Activated CD8-positive, alpha-beta T cell treated with anti-CD3 and anti-CD28 coated beads, Interleukin-2, amount 10 ng/mL, durations not matched to agents 7 days and 5 days (primary cell): ENCODE results near the gene C3orf52. TPM values are rescaled to one million over a fixed set of nuclear protein-coding genes. Genes with fewer than 3 reads are reported as not detected.

Experiments
- ATAC-seq: fragments of 150-1000 bp; cut with Tn5 transposase; one replicate; pipeline ENCODE4 v1.10.0; 2021; ENCODE audit warnings: moderate library complexity
- CTCF ChIA-PET: fragments of 350-600 bp; sonication (Branson Sonifier 250); formaldehyde crosslinking; loops from one replicate; lab custom pipeline; 2021; ENCODE audit warnings: antibody characterized with exemption; lab: Charles Lee
- POLR2A ChIA-PET: fragments of 350-600 bp; sonication (Branson Sonifier 250); formaldehyde crosslinking; loops from one replicate; lab custom pipeline; 2021; ENCODE audit warnings: antibody characterized with exemption; lab: Charles Lee
- DNase-seq: peaks from one replicate; pipeline ENCODE4 v3.0.0-alpha.2; 2020
- H3K27ac Mint-ChIP-seq: one replicate; pipeline ENCODE4 v1.8.0; 2021; ENCODE audit warnings: mild to moderate bottlenecking, mixed read lengths
- H3K27me3 Mint-ChIP-seq: one replicate; pipeline ENCODE4 v1.8.0; 2021; ENCODE audit warnings: low read depth, mixed read lengths
- H3K36me3 Mint-ChIP-seq: one replicate; pipeline ENCODE4 v1.8.0; 2021; ENCODE audit warnings: low read depth, mixed read lengths
- H3K4me1 Mint-ChIP-seq: one replicate; pipeline ENCODE4 v1.8.0; 2021; ENCODE audit warnings: low read depth, mixed read lengths
- H3K4me3 Mint-ChIP-seq: one replicate; pipeline ENCODE4 v1.8.0; 2021; ENCODE audit warnings: mild to moderate bottlenecking, mixed read lengths
- H3K9me3 Mint-ChIP-seq: one replicate; pipeline ENCODE4 v1.8.0; 2022; ENCODE audit warnings: mixed read lengths; ENCODE audit not compliant: insufficient read depth
- total RNA-seq, 2 experiments: library from RNA; stranded (reverse); gene quantifications; one replicate each; pipeline ENCODE4 v1.2.3, GENCODE V29; 2021

The C3orf52 gene
- total RNA-seq, 2 experiments from 2014 or later: 2.3 to 2.5 TPM

DNA sequence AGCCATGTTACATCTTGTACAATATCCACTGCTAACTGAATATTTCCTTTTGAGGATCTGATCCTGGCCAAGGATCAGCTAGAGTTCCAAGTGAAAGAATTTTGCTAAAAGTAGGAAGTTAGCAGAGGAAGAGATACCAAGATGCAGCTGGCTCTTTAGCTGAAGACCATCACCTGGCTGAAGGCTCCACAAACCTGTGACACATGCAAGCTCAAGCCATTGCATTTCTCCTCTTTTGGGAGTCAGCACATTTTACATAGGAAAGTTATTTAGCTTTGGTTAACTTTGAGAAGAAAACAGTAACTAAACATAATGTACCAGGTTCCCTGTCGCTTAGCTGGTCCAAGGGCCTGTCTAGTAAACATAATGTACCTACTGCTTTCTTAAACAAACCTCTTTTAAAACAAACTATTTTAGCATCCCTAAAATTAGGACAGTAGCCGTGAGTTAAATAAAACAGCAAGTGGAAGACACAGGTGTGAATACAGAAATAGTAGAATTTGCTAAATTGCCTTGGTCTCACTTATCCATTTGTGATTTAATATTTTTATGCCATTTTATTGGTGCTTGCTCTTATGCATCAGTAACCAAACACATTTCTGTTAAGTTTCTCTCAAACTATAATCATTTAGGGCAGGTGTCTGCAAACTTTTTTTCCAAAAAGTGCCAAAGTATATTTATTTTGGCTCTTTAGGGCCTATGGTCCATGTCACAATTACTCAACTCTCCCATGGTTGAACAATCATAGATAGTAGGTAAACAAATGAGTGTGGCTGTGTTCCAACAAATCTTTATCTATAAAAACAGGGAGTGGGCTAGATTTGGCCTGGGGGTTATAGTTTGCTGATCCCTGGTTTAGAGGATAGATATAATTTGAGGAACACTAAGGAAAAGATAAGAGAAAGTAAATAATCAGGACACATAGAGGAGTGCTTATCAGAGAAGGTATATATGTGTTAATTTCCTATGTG lies 35.7 kb downstream of the C3orf52 start:
- ChIA-PET POLR2A (interaction anchor here (0.5 kb wide), 1 partner anchor 211 kb away, joined by 3 read pairs; the partner anchor contains the start of gene CD200), CTCF (interaction anchor here (1.0 to 2.1 kb wide), 2 partner anchors 11 to 15 kb away, joined by 5 to 18 read pairs; no protein-coding TSS in a partner anchor)
- H3K27me3 Mint-ChIP-seq: no peaks in the 10 kb centered on the region
- H3K9me3 Mint-ChIP-seq: no peaks in the 10 kb centered on the region
- peaks cover 46% of the 10 kb centered on the region for H3K36me3 Mint-ChIP-seq
- no peak overlapping the region for H3K27ac Mint-ChIP-seq
- no peak overlapping the region for H3K4me3 Mint-ChIP-seq
- ATAC-seq (no peak), DNase-seq (no peak)
- H3K4me1 Mint-ChIP-seq: peaks cover 52% of the 10 kb centered on the region

DNA sequence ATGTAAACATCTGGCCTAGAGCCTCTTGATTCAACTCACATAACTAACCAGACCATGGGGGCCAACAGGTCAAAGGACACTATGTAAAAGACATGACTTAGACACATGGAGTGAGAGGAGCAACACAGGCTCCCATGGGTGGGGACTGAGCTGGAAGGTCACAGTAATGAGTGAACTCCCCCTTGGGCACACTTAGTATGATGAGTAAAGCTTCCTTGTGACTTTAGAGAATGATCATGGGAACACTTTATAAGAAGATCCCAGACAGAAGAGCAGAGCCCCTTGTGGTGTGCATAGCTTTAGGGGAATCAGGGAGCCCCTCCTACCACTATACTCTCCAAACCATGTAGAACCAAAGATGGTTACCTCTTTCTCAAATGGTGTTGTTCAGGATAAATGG lies 36.7 kb downstream of the C3orf52 start:
- H3K4me3 Mint-ChIP-seq: no peak overlapping the region
- peaks cover 44% of the 10 kb centered on the region for H3K36me3 Mint-ChIP-seq
- no peaks in the 10 kb centered on the region for H3K27me3 Mint-ChIP-seq
- ChIA-PET POLR2A (no interaction called here), CTCF (interaction anchor here (1.6 kb wide), 1 partner anchor 11 kb away, joined by 4 read pairs; no protein-coding TSS in a partner anchor)
- ATAC-seq (no peak), DNase-seq (no peak)
- H3K9me3 Mint-ChIP-seq: no peaks in the 10 kb centered on the region
- H3K4me1 Mint-ChIP-seq: peaks cover 60% of the 10 kb centered on the region
- no peak overlapping the region for H3K27ac Mint-ChIP-seq

DNA sequence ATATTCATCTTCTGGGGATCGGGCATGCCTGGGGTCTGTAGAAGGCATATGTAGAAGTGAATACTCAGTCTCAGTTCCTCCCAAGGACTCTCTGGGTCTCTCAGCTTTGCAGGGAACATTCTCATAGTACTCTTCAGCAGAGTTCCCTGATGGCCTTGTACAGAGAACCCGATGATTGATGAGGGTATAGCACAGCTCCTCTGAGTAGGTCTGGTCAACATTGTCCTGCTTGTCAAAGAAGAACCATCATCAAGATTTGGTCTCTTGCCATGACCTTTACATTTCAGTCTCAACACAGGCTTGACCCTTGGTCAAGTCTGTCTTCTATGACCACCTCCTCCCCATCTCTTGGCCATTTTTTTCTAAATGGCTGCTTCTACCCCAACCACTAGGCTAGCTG lies 37.4 kb downstream of the C3orf52 start:
- DNase-seq: no peak
- no peaks in the 10 kb centered on the region for H3K9me3 Mint-ChIP-seq
- ATAC-seq: no peak
- POLR2A ChIA-PET: no interaction called here
- H3K36me3 Mint-ChIP-seq: peaks cover 48% of the 10 kb centered on the region
- CTCF ChIA-PET: interaction anchor here (1.6 kb wide), 1 partner anchor 12 kb away, joined by 4 read pairs; no protein-coding TSS in a partner anchor
- H3K4me3 Mint-ChIP-seq: no peak overlapping the region
- H3K4me1 Mint-ChIP-seq: peaks cover 60% of the 10 kb centered on the region
- H3K27me3 Mint-ChIP-seq: no peaks in the 10 kb centered on the region
- H3K27ac Mint-ChIP-seq: no peak overlapping the region

DNA sequence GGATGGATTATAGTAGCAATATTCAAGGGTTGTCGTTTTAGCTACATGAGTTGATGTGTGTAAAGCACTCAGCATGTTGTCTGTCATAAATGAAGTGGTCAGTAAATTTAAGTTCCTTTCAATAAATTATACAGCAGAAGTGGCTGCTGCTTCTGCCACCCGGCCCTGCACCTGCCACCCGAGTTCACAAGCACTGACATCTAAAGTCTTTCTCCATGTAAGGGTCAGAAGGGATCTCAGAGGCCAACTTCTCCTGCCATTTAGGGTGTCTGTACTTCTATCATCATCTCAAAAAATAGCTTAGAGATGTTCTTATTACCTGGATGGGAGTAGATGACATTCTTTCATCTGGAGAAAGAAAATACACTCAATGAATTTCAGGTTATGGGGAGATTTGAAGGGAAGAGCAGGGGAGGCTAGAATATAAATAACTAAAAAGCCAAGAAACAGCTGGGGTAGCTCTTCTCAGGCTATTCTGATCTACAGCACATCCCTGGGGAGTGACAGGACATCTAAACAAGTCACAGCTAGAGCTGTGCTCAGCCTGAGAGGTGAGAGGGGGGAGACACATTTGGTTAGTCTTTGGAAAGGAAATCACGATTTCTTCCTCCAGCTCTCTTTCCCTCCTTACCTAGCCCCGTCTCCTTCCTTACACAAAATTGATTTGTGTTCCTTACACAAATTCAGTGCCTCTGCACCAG lies 38.9 kb downstream of the C3orf52 start:
- Mint-ChIP-seq H3K9me3 (no peaks in the 10 kb centered on the region), H3K36me3 (peaks cover 41% of the 10 kb centered on the region), H3K27ac (no peak overlapping the region), H3K27me3 (no peaks in the 10 kb centered on the region), H3K4me1 (peaks cover 61% of the 10 kb centered on the region), H3K4me3 (no peak overlapping the region)
- no peak for ATAC-seq
- CTCF ChIA-PET: interaction anchor here (0.8 to 2.1 kb wide), 4 partner anchors 11 to 406 kb away, joined by 4 to 14 read pairs (median 6); no protein-coding TSS in a partner anchor
- POLR2A ChIA-PET: interaction anchor here (0.6 to 1.2 kb wide), 4 partner anchors 8 to 879 kb away, joined by 3 to 5 read pairs (median 4); no protein-coding TSS in a partner anchor
- no peak for DNase-seq

DNA sequence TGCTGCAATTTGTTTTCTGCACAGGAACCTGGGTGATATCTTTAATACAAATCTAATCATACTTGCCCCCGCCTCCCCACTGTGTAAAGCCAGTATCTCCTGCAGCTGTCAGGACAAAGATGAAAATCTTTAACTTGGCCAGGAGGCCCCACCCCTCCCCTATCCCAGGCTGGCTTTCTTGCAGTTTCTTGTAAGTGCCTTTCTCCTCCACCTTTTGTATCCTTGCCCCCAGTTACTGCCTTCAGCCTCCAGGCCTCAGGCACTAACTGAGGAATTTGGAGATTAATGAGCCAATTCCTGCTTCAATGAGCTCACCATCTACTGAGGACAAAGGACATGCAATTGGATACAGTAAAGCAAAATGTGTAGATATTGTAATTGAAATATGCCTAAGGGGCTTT lies 40.3 kb downstream of the C3orf52 start:
- Mint-ChIP-seq H3K27ac (no peak overlapping the region), H3K27me3 (no peaks in the 10 kb centered on the region), H3K9me3 (no peaks in the 10 kb centered on the region), H3K4me3 (peak overlapping the region; percentile 55), H3K4me1 (peaks cover 57% of the 10 kb centered on the region), H3K36me3 (peaks cover 40% of the 10 kb centered on the region)
- POLR2A ChIA-PET: no interaction called here
- CTCF ChIA-PET: interaction anchor here (1.6 to 4.1 kb wide), 2 partner anchors 11 to 15 kb away, joined by 9 to 29 read pairs; no protein-coding TSS in a partner anchor
- DNase-seq: no peak
- no peak for ATAC-seq

DNA sequence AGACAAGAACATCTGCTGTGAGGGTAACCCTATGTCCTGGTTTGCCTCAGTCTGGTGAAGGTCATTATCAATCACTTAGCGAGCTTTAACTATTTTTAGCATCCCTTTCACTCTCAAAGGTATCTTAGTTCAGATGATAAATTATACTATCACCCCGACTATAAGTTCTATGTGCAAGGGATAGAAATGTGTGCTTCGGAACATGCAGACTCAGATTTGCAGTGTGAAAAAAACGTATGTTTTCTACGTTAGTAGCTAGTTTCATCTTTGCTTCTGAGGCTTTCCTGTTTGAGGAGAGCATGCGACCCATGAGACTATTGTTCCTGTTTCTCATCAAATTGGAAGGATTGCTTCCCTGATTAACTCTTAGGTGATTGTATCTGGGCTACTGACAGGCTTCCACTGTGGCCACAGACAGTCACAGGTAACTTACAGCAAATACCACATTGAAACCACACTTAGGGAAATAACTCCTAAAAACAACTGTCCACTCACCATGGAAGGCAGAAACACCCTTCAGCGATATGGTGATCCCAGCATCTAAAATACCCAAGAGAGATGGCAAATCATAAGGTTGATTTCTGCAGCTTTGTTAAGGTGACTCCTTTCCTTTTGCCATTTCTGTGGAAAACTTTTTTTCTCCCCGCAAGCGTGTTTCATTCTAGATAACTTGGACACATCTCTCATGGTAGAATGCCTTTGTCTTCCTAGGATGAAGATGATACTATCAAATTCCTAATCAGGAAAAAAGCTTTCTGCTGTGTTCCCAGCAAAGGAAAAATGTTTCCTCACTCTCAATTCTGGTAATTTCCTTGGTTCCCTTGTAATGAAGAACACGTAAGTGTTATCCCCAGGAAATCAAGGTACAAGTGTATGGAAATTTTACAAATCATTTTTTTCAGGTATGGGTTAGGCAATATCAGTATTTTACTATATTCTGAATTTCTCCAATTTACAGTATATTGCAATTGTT lies 41.6 kb downstream of the C3orf52 start:
- DNase-seq (no peak), ATAC-seq (peak; percentile 20)
- Mint-ChIP-seq H3K9me3 (no peaks in the 10 kb centered on the region), H3K4me3 (peak overlapping the region; percentile 55), H3K27me3 (no peaks in the 10 kb centered on the region), H3K36me3 (peaks cover 33% of the 10 kb centered on the region), H3K4me1 (peaks cover 62% of the 10 kb centered on the region), H3K27ac (peak overlapping the region; percentile 66)
- ChIA-PET POLR2A (interaction anchor here (1.2 kb wide), 1 partner anchor 11 kb away, joined by 5 read pairs; no protein-coding TSS in a partner anchor), CTCF (interaction anchor here (0.7 to 4.1 kb wide), 8 partner anchors 8 to 165 kb away, joined by 3 to 29 read pairs (median 6); no protein-coding TSS in a partner anchor)

DNA sequence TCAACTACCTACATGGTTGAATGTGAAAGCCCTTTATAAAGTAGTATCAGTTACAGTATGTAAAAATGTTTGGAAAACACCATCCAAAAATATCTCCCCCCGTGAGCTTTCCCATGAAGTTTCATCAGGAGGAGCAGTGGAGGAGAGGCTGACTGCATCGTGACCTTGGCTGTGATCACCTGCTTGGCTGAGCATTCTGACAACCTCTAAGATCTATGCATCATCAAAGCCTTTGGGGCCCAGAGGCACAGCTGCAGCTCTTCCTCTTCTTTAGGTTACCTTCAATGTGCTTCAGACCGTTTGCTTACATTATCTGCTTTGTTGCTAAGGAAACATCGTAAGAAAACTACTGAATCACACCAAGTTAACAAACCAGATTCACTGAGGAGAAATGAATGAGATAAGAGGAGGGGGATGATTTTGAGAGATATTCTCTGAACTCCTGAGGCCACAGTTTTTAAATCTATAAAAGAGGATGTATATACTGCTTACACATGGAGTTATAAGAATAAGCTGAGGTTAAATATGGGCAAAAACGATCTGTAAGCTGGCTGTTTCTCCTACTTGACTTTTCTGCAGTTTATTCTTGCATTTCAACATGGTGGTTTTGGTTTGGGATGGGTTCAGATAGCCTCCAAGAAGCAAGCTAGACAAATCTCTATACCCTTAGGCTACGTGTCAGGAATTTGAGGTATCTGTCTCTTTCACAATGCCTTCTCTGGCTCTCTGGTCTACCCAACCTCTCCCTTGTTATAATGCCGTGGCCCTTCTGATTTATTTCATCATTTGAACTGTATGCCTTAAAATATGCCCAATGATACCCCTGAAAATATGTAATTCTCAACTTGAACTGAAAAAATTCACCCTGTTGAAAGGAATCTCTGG lies 42.9 kb downstream of the C3orf52 start:
- ChIA-PET CTCF (interaction anchor here (0.7 to 4.1 kb wide), 6 partner anchors 8 to 165 kb away, joined by 3 to 29 read pairs (median 4); partner anchors contain the start of gene SLC9C1), POLR2A (interaction anchor here (1.2 kb wide), 1 partner anchor 12 kb away, joined by 5 read pairs; no protein-coding TSS in a partner anchor)
- ATAC-seq (peak; percentile 78), DNase-seq (peak; percentile 66)
- Mint-ChIP-seq H3K27ac (peak overlapping the region; percentile 56), H3K27me3 (no peaks in the 10 kb centered on the region), H3K4me1 (peaks cover 75% of the 10 kb centered on the region), H3K36me3 (peaks cover 23% of the 10 kb centered on the region), H3K4me3 (no peak overlapping the region), H3K9me3 (no peaks in the 10 kb centered on the region)

DNA sequence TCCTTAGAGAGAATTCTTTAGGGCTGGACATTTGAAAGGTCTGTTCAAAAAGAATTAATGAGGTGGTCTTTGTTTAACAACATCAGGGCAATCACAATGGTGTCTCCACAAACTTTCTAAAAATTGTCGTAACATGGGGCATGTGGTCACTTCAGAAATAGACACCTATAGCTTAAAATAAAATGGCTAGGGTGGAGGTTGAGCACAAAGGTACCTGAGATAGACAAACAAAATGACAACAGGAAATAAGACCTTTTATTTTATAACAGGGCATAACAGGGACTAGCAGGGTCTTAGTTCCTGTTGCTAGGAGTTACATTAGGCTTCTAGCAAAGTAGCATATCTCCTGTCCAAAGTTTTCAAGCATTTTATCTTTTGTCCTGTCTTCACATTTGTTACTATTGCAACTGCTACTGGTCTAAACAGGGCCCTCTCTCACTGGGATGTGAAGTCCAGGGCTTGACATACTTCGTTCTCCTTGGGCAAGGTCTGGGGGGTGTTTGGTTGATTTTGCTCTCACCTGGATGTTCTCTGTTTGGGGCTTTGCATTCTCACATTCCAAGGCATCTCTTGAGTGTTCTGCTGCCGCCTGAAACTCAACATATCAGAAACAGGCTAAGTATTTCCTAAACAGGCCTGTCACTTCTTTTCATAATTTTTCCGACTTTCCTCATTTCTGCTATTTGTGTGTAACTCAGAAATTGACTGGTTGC lies 43.9 kb downstream of the C3orf52 start:
- no peak overlapping the region for H3K4me3 Mint-ChIP-seq
- H3K9me3 Mint-ChIP-seq: no peaks in the 10 kb centered on the region
- H3K4me1 Mint-ChIP-seq: peaks cover 85% of the 10 kb centered on the region
- ATAC-seq (no peak), DNase-seq (no peak)
- peaks cover 17% of the 10 kb centered on the region for H3K36me3 Mint-ChIP-seq
- H3K27ac Mint-ChIP-seq: no peak overlapping the region
- no peaks in the 10 kb centered on the region for H3K27me3 Mint-ChIP-seq
- POLR2A ChIA-PET: interaction anchor here (0.8 kb wide), 1 partner anchor 15 kb away, joined by 4 read pairs; no protein-coding TSS in a partner anchor
- CTCF ChIA-PET: interaction anchor here (1.4 to 4.1 kb wide), 3 partner anchors 11 to 164 kb away, joined by 4 to 29 read pairs (median 5); partner anchors contain the start of gene SLC9C1

DNA sequence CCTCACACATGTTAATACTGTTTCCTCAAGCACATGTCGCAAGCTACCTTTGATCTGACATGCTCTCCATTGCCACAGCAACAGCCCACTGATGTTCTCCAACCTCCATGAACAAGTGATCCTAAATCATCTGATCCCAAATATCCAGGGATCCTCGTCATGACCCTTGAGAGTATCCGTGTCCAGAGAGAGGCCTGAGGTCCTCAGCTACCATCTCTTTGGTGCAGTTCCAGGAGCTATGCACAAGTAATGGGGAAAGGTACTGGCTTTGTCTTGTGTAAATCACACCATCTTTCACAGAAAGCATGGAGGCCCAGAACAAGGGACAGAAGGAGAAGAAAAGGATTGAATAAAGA lies 44.4 kb downstream of the C3orf52 start:
- no peak overlapping the region for H3K4me3 Mint-ChIP-seq
- CTCF ChIA-PET: interaction anchor here (1.4 to 4.1 kb wide), 3 partner anchors 11 to 163 kb away, joined by 4 to 29 read pairs (median 5); partner anchors contain the start of gene SLC9C1
- no peaks in the 10 kb centered on the region for H3K27me3 Mint-ChIP-seq
- ATAC-seq: no peak
- H3K9me3 Mint-ChIP-seq: no peaks in the 10 kb centered on the region
- no peak overlapping the region for H3K27ac Mint-ChIP-seq
- peaks cover 14% of the 10 kb centered on the region for H3K36me3 Mint-ChIP-seq
- DNase-seq: no peak
- H3K4me1 Mint-ChIP-seq: peaks cover 84% of the 10 kb centered on the region
- POLR2A ChIA-PET: interaction anchor here (0.8 kb wide), 1 partner anchor 16 kb away, joined by 4 read pairs; no protein-coding TSS in a partner anchor
